Mesodermal cell (in vitro differentiated cells): Measurements from ENCODE around the gene DLG5.

Experiments used
- H3K27ac ChIP-seq: 2 replicates; pipeline ENCODE4 v1.7.0; 2013; ENCODE audit warnings: mild to moderate bottlenecking, low read depth, low read length, moderate library complexity; ENCODE audit not compliant: severe bottlenecking
- H3K36me3 ChIP-seq: 2 replicates; pipeline ENCODE4 v1.7.1; 2013; ENCODE audit warnings: mild to moderate bottlenecking, low read length, moderate library complexity; ENCODE audit not compliant: control insufficient read depth, insufficient read depth
- H3K4me1 ChIP-seq: one replicate; pipeline ENCODE4 v1.7.1; 2013; ENCODE audit warnings: mild to moderate bottlenecking, low read length; ENCODE audit not compliant: insufficient read depth, control insufficient read depth, poor library complexity, severe bottlenecking
- H3K4me3 ChIP-seq: 2 replicates; pipeline ENCODE4 v1.7.0; 2013; ENCODE audit warnings: low read length, control low read depth, mild to moderate bottlenecking; ENCODE audit not compliant: insufficient read depth, poor library complexity, severe bottlenecking; ENCODE audit errors: extremely low read depth
- H3K9me3 ChIP-seq: 2 replicates; pipeline ENCODE4 v1.7.1; 2013; ENCODE audit warnings: mild to moderate bottlenecking, low read length, moderate library complexity; ENCODE audit not compliant: control insufficient read depth
- WGBS, 2 experiments: methylation state at CpG; one replicate each; pipeline ENCODE4 v1.1.5; 2013; ENCODE audit warnings: missing lambda C conversion rate in 2 of 2; ENCODE audit not compliant: insufficient coverage in 2 of 2; 5-methylcytosine and 5-hydroxymethylcytosine counted together

The DLG5 gene

DNA sequence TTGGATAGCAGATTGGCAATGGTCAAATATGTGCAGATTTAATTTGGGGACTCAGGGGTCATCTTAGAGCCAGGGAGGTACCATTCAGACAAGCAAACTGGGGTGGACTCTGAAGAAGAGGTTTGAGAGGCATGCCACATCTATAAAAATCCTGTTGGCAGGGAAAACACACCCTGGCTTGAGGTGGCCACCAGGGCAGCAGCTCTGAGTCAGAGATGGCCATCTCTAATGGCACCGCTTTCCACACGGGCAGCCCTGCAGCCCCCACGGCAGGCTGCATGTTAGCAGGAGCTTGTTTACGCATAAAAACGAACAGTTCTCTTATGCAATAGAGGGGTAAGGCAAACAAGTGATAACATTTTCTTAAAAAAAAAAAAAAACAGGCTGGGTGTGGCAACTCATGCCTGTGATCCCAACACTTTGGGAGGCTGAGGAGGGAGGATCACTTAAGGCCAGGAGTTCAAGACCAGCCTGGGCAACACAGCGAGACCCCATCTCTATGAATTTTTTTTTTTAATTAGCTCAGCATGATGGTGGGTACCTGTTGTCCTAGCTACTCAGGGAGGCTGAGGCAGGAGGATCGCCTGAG lies 14.9 kb downstream of the DLG5 start:
- Histone ChIP-seq H3K36me3 (peaks cover 14% of the 10 kb centered on the region), H3K4me1 (peaks cover 24% of the 10 kb centered on the region), H3K4me3 (no peak overlapping the region), H3K27ac (no peak overlapping the region), H3K9me3 (no peaks in the 10 kb centered on the region)
- WGBS, 2 experiments: 91 to 93% methylated on average over 3 to 4 of the region's 7 CpGs

GRCh38 chr10:77910524-77911145 lies 15.9 kb downstream of the DLG5 start:
- Histone ChIP-seq H3K4me3 (no peak overlapping the region), H3K36me3 (peaks cover 19% of the 10 kb centered on the region), H3K4me1 (peaks cover 24% of the 10 kb centered on the region), H3K27ac (peak overlapping the region; percentile 43), H3K9me3 (no peaks in the 10 kb centered on the region)
- WGBS, 2 experiments: 86 to 96% methylated on average over 6 of the region's 8 CpGs

GRCh38 chr10:77909749-77910375 lies 16.7 kb downstream of the DLG5 start:
- Histone ChIP-seq H3K27ac (peak overlapping the region; percentile 43), H3K4me1 (peaks cover 24% of the 10 kb centered on the region), H3K36me3 (peaks cover 19% of the 10 kb centered on the region), H3K9me3 (no peaks in the 10 kb centered on the region), H3K4me3 (no peak overlapping the region)
- 82 to 93% methylated on average over 9 to 11 of the region's 11 CpGs for WGBS, 2 experiments

DNA sequence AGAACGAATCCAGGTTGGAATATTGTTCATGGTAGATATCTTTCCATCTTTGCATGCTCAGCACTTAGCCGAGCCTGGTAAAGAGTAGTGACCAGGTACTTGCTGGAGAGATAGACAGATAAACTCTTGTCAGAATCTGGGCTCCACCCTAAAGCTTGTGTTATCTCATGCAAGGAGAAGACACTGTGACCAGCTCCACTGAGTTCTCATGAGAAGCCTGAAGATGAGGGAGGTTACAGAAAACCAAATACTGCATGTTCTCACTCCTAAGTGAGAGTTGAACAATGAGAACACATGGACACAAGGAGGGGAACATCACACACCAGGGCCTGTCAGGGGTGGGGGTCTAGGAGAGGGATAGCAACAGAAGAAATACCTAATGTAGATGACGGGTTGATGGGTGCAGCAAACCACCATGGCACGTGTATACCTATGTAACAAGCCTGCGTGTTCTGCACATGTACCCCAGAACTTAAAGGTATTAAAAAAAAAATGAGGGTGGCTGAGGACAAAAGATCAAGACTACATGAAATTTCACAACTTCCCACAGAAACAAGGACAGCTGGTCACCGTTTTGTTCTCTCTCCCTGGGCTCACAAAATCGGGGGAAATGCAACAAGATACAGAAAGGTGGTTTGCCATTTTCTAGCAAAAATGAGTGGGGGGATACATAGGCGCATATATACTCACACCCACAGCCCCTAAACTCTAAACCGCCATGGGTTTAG lies 17.4 kb downstream of the DLG5 start:
- H3K27ac ChIP-seq: peak overlapping the region; percentile 1
- no peak overlapping the region for H3K4me3 ChIP-seq
- WGBS, 2 experiments: 89 to 94% methylated on average over 4 to 7 of the region's 9 CpGs

DNA sequence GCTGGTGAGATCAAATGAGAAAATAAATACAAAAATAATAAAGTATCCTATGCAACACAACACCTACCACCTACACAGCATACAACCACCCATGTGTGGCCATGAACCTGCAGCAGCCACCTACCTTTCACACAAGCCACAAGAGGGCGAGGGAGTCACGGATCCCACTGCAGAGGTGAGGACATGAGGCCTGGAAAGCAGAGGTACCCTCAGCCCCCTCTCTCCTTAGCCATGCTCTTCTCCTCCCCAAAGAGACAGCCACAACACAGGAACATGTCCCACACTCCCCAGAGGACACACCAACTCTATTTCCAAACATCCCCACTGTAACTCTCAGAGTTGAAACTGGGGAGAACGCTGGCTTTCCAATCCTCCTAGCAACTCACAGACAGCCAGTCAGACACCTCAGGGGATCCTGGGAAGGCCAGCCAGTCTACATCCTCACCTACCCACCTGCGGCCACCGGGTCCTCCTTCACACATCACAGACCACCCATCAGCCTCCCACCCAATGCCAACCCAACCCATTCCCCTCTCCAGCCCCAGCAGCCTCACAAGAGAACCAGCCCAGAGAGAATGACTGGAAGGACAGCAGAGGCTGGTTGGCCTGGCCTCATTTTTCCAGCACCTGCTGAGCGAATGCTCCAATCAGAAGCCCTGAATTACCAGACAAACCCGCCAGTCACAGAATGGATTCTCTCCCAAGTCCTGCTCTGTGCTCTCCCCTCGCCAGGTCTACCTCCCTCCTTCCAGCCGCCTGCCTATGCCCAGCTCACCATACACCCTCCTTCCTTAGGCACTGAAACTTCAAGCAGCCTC lies 18.4 kb downstream of the DLG5 start:
- peaks cover 29% of the 10 kb centered on the region for H3K36me3 ChIP-seq
- H3K4me1 ChIP-seq: peaks cover 24% of the 10 kb centered on the region
- H3K9me3 ChIP-seq: no peaks in the 10 kb centered on the region
- H3K4me3 ChIP-seq: no peak overlapping the region
- H3K27ac ChIP-seq: no peak overlapping the region
- 88 to 95% methylated on average over 7 of the region's 9 CpGs for WGBS, 2 experiments

More for the DNA sequence above, 17.4 kb downstream of the DLG5 start:
- peaks cover 24% of the 10 kb centered on the region for H3K36me3 ChIP-seq
- peaks cover 24% of the 10 kb centered on the region for H3K4me1 ChIP-seq
- H3K9me3 ChIP-seq: no peaks in the 10 kb centered on the region

- peaks cover 24% of the 10 kb centered on the region for H3K4me1 ChIP-seq
- H3K27ac ChIP-seq: no peak overlapping the region
- WGBS, 2 experiments: 100% methylated on average over 1 to 2 of the region's 3 CpGs
These were observed 19.1 kb downstream of the DLG5 start for GRCh38 chr10:77907462-77907861.

GRCh38 chr10:77906951-77907421 lies 19.6 kb downstream of the DLG5 start:
- WGBS, 2 experiments: 100% methylated on average over 4 to 5 of the region's 5 CpGs
- no peak overlapping the region for H3K27ac ChIP-seq
- peaks cover 24% of the 10 kb centered on the region for H3K4me1 ChIP-seq
- H3K9me3 ChIP-seq: no peaks in the 10 kb centered on the region
- H3K36me3 ChIP-seq: peaks cover 29% of the 10 kb centered on the region
- H3K4me3 ChIP-seq: no peak overlapping the region

More at GRCh38 chr10:77907462-77907861, 19.1 kb downstream of the DLG5 start:
- Histone ChIP-seq H3K4me3 (no peak overlapping the region), H3K36me3 (peaks cover 29% of the 10 kb centered on the region), H3K9me3 (no peaks in the 10 kb centered on the region)

DNA sequence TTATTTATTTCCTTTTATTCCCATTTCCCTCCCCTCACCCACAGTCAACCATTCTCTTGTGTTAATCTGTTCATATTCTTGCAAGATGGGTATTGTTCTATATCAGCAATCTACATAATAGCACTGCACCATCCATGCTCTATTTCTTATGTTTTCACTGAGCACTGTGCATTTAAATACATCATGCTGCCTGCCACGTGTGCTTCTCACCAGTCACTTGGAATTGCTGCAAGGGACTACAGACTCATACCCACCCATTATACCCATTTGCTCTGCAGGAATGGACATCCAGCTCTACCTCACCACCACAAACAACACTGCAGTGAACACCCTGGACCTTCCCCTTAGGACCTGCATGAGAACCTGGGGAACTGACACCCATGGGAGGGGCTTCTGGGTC lies 20.8 kb downstream of the DLG5 start:
- H3K27ac ChIP-seq: no peak overlapping the region
- H3K4me1 ChIP-seq: peaks cover 21% of the 10 kb centered on the region
- WGBS, 2 experiments: 90 to 100% methylated on average over 1 of the region's 1 CpG
- no peaks in the 10 kb centered on the region for H3K9me3 ChIP-seq
- no peak overlapping the region for H3K4me3 ChIP-seq
- peaks cover 26% of the 10 kb centered on the region for H3K36me3 ChIP-seq

DNA sequence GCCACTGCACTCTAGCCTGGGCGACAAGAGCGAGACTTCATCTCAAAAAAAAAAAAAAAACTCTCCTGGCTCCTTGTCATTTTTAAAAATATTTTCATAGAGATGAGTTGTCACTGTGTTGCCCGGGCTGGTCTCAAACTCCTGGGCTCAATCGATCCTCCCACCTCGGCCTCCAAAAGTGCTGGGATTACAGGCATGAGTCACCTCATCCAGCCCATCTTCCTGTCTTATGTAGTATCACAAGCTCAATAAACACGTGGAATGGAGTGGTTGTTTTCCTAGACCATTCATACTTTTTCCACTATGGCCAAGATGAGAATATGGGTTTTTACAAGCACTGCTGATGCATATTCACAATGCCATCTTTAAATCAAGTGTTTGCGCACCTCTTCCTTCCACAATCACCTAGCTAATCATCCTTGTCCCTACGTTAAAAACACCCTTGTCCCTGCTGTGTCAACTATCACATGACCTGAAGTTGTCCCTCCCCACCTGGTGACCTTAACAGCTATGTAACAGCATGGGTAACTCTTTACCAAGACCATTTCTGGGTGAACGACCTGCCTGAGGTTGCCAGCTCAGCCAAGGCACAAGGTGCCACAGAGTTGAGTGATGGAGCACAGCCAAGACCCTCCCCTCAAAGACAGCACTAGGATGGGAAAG lies 21.3 kb downstream of the DLG5 start:
- Histone ChIP-seq H3K9me3 (no peaks in the 10 kb centered on the region), H3K36me3 (peaks cover 26% of the 10 kb centered on the region), H3K4me1 (peaks cover 16% of the 10 kb centered on the region), H3K4me3 (no peak overlapping the region), H3K27ac (no peak overlapping the region)
- WGBS, 2 experiments: 88 to 89% methylated on average over 5 of the region's 9 CpGs
